ENCODE data around the gene TSGA10.
A peak's percentile ranks its signal among the peaks of the same experiment; 100 is the strongest.

The TSGA10 gene

DNA sequence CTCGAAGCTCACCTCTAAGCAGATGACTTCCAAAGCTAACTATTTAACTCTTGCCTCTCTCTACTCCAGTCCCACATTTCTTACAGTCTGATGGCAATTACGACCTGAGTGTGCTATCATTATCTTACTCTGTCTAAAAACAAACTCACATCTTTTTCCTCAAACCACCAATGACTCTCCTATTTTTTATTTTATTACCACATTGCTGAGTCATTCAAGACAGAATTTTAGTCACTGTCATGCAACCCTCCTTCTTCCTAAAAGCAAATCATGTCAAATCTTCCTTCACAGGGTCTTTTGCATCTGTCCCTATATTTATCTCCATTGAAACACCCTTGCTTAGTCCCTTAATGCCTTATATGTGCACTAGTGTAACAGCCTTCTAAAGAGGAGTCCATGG, 47.8 kb downstream of the TSGA10 start:
- DNase-seq (ENCODE audit: low read depth, low spot score): no peak
- no peak overlapping the region for H3K4me3 ChIP-seq (ENCODE audit: low read depth, low read length)
- in situ Hi-C loops (cut with HindIII; ENCODE audit: low sequenced_read_pairs): no loop called here
- TF ChIP-seq CTCF (IDR thresholded peaks at IDR 0.05; ENCODE audit: low read depth, low read length): no peak

DNA sequence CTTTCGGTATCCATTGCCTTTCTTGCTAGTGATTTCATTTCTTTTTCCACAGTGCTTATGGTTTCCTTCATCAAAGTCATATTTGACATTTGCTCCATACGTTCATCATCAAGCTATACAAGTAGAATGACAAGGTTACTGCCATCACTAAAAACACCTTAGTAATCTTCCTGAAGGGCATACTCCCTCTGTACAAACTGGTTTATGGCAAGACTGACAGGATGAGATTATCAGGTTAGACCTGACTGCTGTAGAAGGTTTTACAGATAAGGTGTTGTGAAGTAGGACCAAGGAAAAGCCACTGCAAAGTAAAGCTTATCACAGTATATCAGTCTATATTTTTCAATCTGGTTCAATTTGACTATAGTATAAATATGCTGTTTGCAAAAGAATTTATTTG, 50.7 kb downstream of the TSGA10 start:
- in situ Hi-C loops (cut with HindIII; ENCODE audit: low sequenced_read_pairs): no loop called here
- H3K4me3 ChIP-seq (ENCODE audit: low read depth, low read length): no peak overlapping the region
- DNase-seq (ENCODE audit: low read depth, low spot score): no peak
- TF ChIP-seq CTCF (IDR thresholded peaks at IDR 0.05; ENCODE audit: low read depth, low read length): no peak

DNA sequence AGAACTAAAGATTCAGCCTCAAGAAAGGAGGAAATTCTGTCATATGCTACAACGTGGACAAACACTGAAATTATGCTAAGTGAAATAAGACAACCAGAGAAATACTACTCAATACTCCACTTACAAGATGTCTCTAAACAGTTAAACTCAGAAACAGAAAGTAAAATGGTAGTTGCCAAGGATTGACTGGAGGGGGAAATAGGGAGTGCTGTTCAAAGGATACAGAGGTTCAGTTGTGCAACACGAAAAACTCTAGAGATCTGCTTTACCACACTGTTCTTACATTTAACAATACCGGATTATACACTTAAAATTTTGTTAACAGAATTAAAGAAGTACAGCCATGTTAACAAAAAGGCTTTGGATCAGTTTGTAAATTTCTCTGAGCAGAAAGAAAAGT, 53.0 kb downstream of the TSGA10 start:
- peak; percentile 12 for DNase-seq (ENCODE audit: low read depth, low spot score)
- in situ Hi-C loops (cut with HindIII; ENCODE audit: low sequenced_read_pairs): no loop called here
- TF ChIP-seq CTCF (IDR thresholded peaks at IDR 0.05; ENCODE audit: low read depth, low read length): no peak
- H3K4me3 ChIP-seq (ENCODE audit: low read depth, low read length): no peak overlapping the region

DNA sequence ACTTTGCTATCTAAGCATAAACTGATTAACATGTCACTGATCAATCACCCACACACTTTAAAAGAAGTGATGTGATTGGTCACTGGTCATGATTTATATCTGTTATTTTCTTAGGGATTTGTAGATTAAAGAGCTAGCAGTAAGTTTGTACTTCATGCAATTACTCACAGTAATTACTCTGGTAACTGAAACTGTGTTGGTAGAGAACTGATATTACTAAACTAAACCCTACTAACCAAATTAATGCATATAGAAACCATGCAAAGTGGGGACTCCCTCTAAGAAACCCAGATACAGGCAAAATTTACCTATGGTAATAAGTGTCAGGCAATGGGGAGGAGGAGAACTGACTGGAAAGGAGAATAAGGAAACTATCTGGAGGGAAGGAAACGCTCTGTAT, 58.0 kb downstream of the TSGA10 start:
- in situ Hi-C loops (cut with HindIII; ENCODE audit: low sequenced_read_pairs): no loop called here
- H3K4me3 ChIP-seq (ENCODE audit: low read depth, low read length): no peak overlapping the region
- DNase-seq (ENCODE audit: low read depth, low spot score): no peak
- TF ChIP-seq CTCF (IDR thresholded peaks at IDR 0.05; ENCODE audit: low read depth, low read length): no peak

DNA sequence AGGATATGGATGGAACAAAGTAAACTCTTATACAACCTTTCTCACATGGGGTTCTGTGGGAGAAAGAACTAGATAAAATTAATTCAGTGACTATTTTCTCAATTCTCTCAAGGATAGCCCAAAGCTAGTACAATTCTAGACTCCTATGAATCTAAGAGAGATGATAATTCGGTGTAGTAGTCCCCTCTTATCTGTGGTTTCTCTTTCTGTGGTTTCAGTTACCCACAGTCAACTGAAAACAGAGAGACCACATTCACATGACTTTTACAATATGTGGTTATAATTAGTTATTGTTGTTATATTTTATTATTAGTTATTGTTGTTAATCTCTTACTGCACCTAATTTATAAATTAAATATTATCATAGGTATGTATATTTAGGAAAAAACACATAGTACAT, 66.7 kb downstream of the TSGA10 start:
- in situ Hi-C loops (cut with HindIII; ENCODE audit: low sequenced_read_pairs): no loop called here
- TF ChIP-seq CTCF (IDR thresholded peaks at IDR 0.05; ENCODE audit: low read depth, low read length): no peak
- no peak overlapping the region for H3K4me3 ChIP-seq (ENCODE audit: low read depth, low read length)
- no peak for DNase-seq (ENCODE audit: low read depth, low spot score)

DNA sequence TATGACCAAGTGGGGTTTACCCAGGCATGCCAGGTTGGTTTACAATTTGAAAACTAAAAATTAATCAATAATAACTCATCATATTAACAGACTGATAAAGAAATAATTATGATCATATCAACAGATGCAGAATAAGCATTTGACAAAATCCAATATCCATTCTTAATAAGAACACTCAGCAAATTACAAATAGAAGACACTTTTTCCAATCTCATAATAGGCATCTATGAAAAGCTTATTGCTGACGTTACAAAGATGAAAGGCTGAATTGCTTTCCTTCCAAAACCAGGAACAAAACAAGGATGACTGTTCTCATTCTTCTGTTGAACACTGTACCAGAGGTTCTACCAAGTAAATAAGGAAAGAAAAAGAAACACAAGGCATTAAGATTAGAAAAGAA, 68.4 kb downstream of the TSGA10 start:
- no peak for DNase-seq (ENCODE audit: low read depth, low spot score)
- TF ChIP-seq CTCF (IDR thresholded peaks at IDR 0.05; ENCODE audit: low read depth, low read length): no peak
- in situ Hi-C loops (cut with HindIII; ENCODE audit: low sequenced_read_pairs): no loop called here
- H3K4me3 ChIP-seq (ENCODE audit: low read depth, low read length): no peak overlapping the region

DNA sequence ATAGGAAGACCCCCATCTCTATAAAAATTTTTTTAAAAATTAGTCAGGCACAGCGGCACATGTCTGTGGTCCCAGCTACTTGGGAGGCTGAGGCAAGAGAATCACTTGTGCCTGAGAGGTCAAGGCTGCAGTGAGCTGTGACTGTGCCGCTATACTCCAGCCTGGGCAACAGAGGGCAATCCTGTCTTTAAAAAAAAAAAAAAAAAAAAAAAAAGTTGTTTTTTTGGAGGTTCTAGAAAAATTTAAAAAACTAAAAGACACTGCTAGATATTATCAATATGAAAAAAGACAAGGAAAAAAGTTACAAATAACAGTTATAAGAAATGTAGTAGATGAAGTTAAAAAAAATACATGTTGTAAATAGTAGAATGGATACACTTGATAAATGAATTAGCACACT, 69.3 kb downstream of the TSGA10 start:
- TF ChIP-seq CTCF (IDR thresholded peaks at IDR 0.05; ENCODE audit: low read depth, low read length): peak; percentile 44
- H3K4me3 ChIP-seq (ENCODE audit: low read depth, low read length): no peak overlapping the region
- no peak for DNase-seq (ENCODE audit: low read depth, low spot score)

More for the DNA sequence above, 69.3 kb downstream of the TSGA10 start:
- in situ Hi-C loops (cut with HindIII; ENCODE audit: low sequenced_read_pairs): no loop called here
